HFF-Myc (cell line): ENCODE measurements around the gene TMEM106C.

ENCODE experiments used
- DNase-seq: peaks from one replicate; pipeline ENCODE4 v3.0.0-alpha.2; 2011; ENCODE audit warnings: low read depth; ENCODE audit errors: extremely low read depth
- H3K4me3 ChIP-seq: replicated peaks from 2 replicates; pipeline ENCODE4 v1.5.1; 2011; ENCODE audit warnings: low read depth, mild to moderate bottlenecking, control low read depth, low read length
- CTCF ChIP-seq: IDR thresholded peaks from 2 replicates; pipeline ENCODE4 v1.5.1; 2012; ENCODE audit warnings: mild to moderate bottlenecking, low read depth, low read length, control low read depth; ENCODE audit errors: missing control alignments

The TMEM106C gene

GRCh38 chr12:47938093-47938492, 25.3 kb upstream of the TMEM106C start:
- peak; percentile 39 for DNase-seq
- TF ChIP-seq CTCF, result no peak
- no peak overlapping the region for H3K4me3 ChIP-seq

- H3K4me3 ChIP-seq, result no peak overlapping the region
- no peak for TF ChIP-seq CTCF
- no peak for DNase-seq
Observed at GRCh38 chr12:47938594-47938993, 24.8 kb upstream of the TMEM106C start.

GRCh38 chr12:47939009-47939601, 24.3 kb upstream of the TMEM106C start:
- no peak for TF ChIP-seq CTCF
- no peak for DNase-seq
- H3K4me3 ChIP-seq, result no peak overlapping the region

GRCh38 chr12:47940773-47941474, 22.5 kb upstream of the TMEM106C start:
- H3K4me3 ChIP-seq, result no peak overlapping the region
- no peak for TF ChIP-seq CTCF
- DNase-seq, result no peak

GRCh38 chr12:47941475-47941780, 22.0 kb upstream of the TMEM106C start:
- no peak overlapping the region for H3K4me3 ChIP-seq
- no peak for TF ChIP-seq CTCF
- no peak for DNase-seq

GRCh38 chr12:47941871-47942613, 21.4 kb upstream of the TMEM106C start:
- no peak overlapping the region for H3K4me3 ChIP-seq
- TF ChIP-seq CTCF, result no peak
- no peak for DNase-seq
